Measurements from ENCODE around the gene DHRS1.
A peak's percentile ranks its signal among the peaks of the same experiment; 100 is the strongest.

Gene DHRS1

GRCh38 chr14:24271134-24271833, 28.3 kb downstream of the DHRS1 start, which contains the start of gene RABGGTA:
RABGGTA (minus strand) TSS chr14:24271597; CDS start chr14:24271115, 482 bp downstream.
- TF ChIP-seq EZH2 (IDR thresholded peaks at IDR 0.05; ENCODE audit: borderline replicate concordance, low read depth, low read length, severe bottlenecking): no peak
- TF ChIP-seq CTCF (IDR thresholded peaks at IDR 0.05; ENCODE audit: borderline replicate concordance, extremely low read depth, low read length, poor library complexity, severe bottlenecking): peak; percentile 91

DNA sequence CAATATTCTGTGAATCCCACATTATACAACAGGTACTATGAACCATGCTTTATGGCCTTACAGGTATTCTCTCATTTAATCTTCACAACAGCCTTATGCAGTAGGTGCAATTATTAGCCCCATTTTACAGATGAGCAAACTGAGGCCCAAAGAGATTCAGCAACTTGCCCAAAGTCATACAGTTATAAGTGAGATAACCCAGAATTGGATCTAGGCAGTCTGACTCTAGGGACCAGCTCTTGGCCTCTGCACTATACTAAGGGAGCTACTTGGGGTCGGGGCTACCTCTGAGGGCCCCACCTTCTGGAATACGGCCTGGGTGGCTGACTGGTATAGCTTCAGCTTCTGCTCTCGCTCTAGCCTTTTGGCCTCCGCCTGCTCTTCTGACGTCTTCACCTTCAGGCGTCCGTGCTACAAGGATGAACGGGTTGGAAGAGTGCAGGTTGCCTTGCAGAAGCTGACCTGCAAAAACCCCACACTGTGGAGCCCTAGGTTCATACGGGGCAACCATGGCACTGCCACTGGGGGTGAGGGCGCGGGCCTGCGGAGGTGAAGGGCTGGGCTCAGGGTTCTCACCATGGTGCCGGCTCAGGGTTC, 28.9 kb downstream of the DHRS1 start:
- ATAC-seq (ENCODE audit: insufficient read depth, low read depth) (no peak), DNase-seq (no peak)
- H4K20me1 ChIP-seq (ENCODE audit: insufficient read depth, low read length): no peaks in the 10 kb centered on the region
- no peaks in the 10 kb centered on the region for H3K27me3 ChIP-seq (ENCODE audit: insufficient read depth, low read length, poor library complexity)
- H3K9ac ChIP-seq (ENCODE audit: low read depth, low read length): peak overlapping the region; percentile 95
- no peaks in the 10 kb centered on the region for H3K9me3 ChIP-seq (ENCODE audit: insufficient read depth, low read length, severe bottlenecking)
- peak overlapping the region; percentile 90 for H3K4me2 ChIP-seq (ENCODE audit: insufficient read depth, low read length)
- H3K36me3 ChIP-seq (ENCODE audit: insufficient read depth, low read length): peaks cover 14% of the 10 kb centered on the region; the same call in 1 of the 2 replicates
- peak overlapping the region; percentile 66 to 78; a peak in 3 of 4 replicates for H3K4me3 ChIP-seq (ENCODE audit: low read depth in 1 of 2, low read length in 2 of 2)
- H2AFZ ChIP-seq (ENCODE audit: low read depth, low read length): peak overlapping the region; percentile 93
- TF ChIP-seq EZH2 (IDR thresholded peaks at IDR 0.05; ENCODE audit: borderline replicate concordance, low read depth, low read length, severe bottlenecking): no peak
- TF ChIP-seq CTCF (IDR thresholded peaks at IDR 0.05; ENCODE audit: borderline replicate concordance, extremely low read depth, low read length, poor library complexity, severe bottlenecking): no peak
- H3K4me1 ChIP-seq (ENCODE audit: insufficient read depth, low read length): peaks cover 27% of the 10 kb centered on the region
- H3K27ac ChIP-seq (ENCODE audit: low read length): peak overlapping the region; percentile 95
- peaks cover 6% of the 10 kb centered on the region; the same call in 1 of the 2 replicates for H3K79me2 ChIP-seq (ENCODE audit: insufficient read depth, low read length)

More at GRCh38 chr14:24271134-24271833, 28.3 kb downstream of the DHRS1 start, which contains the start of gene RABGGTA:
- Histone ChIP-seq H3K9me3 (ENCODE audit: insufficient read depth, low read length, severe bottlenecking) (no peaks in the 10 kb centered on the region), H3K4me3 (ENCODE audit: low read depth in 1 of 2, low read length in 2 of 2) (peak within 1 kb of the TSS; percentile 66 to 78), H3K36me3 (ENCODE audit: insufficient read depth, low read length) (peaks cover 13% of the 10 kb centered on the region; the same call in 1 of the 2 replicates), H4K20me1 (ENCODE audit: insufficient read depth, low read length) (no peaks in the 10 kb centered on the region), H3K27me3 (ENCODE audit: insufficient read depth, low read length, poor library complexity) (no peaks in the 10 kb centered on the region), H3K27ac (ENCODE audit: low read length) (peak within 1 kb of the TSS; percentile 95), H3K4me2 (ENCODE audit: insufficient read depth, low read length) (peak within 1 kb of the TSS; percentile 90), H3K79me2 (ENCODE audit: insufficient read depth, low read length) (peaks cover 6% of the 10 kb centered on the region; the same call in 1 of the 2 replicates), H3K9ac (ENCODE audit: low read depth, low read length) (peak within 1 kb of the TSS; percentile 95), H2AFZ (ENCODE audit: low read depth, low read length) (peak within 1 kb of the TSS; percentile 93), H3K4me1 (ENCODE audit: insufficient read depth, low read length) (peaks cover 27% of the 10 kb centered on the region)
- DNase-seq: peak; percentile 90
- peak; percentile 97 for ATAC-seq (ENCODE audit: insufficient read depth, low read depth)

DNA sequence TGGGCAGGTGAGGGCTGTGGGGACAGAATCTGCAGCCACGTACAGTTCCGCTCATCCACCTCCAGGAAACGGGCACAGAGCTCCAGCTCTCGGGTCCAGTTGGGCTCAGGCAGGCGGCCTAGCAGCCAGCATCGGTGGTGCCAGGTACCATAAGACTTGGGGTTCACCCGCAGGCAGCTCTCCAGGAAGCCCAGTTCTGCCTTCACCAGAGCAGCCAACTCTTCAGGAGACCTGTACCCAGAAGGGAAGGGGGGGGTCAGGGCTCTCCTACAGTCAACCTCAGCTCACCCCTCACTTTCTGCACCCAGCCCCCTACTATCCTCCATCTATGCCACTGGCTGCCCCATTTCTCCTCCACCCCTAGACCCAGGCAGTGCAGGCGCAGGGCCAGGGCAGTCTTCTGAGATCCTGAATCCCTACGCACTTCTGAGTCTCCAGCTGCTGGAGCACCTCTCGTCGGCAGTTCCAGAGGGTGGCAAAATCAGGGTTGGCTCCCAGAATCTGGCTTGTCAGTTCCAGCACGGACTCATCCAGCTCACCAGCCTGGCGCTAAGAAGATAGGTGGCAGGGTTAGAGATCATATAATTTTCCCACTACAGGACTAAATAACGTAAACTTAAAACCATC, 29.6 kb downstream of the DHRS1 start:
- ATAC-seq (ENCODE audit: insufficient read depth, low read depth) (no peak), DNase-seq (no peak)
- H3K9me3 ChIP-seq (ENCODE audit: insufficient read depth, low read length, severe bottlenecking): no peaks in the 10 kb centered on the region
- no peaks in the 10 kb centered on the region for H4K20me1 ChIP-seq (ENCODE audit: insufficient read depth, low read length)
- TF ChIP-seq CTCF (IDR thresholded peaks at IDR 0.05; ENCODE audit: borderline replicate concordance, extremely low read depth, low read length, poor library complexity, severe bottlenecking): no peak
- no peak for TF ChIP-seq EZH2 (IDR thresholded peaks at IDR 0.05; ENCODE audit: borderline replicate concordance, low read depth, low read length, severe bottlenecking)
- H2AFZ ChIP-seq (ENCODE audit: low read depth, low read length): no peak overlapping the region; the same call in 1 of the 2 replicates
- no peak overlapping the region for H3K9ac ChIP-seq (ENCODE audit: low read depth, low read length)
- H3K27me3 ChIP-seq (ENCODE audit: insufficient read depth, low read length, poor library complexity): no peaks in the 10 kb centered on the region
- peaks cover 14% of the 10 kb centered on the region; the same call in 1 of the 2 replicates for H3K36me3 ChIP-seq (ENCODE audit: insufficient read depth, low read length)
- 0 out of 2 replicates have a peak overlapping the region, but pooled peaks have one; percentile 95 for H3K27ac ChIP-seq (ENCODE audit: low read length)
- peaks cover 6% of the 10 kb centered on the region; the same call in 1 of the 2 replicates for H3K79me2 ChIP-seq (ENCODE audit: insufficient read depth, low read length)
- H3K4me1 ChIP-seq (ENCODE audit: insufficient read depth, low read length): peaks cover 27% of the 10 kb centered on the region
- peak overlapping the region in 1 of 2 experiments; percentile 78; a peak in 1 of 4 replicates for H3K4me3 ChIP-seq (ENCODE audit: low read depth in 1 of 2, low read length in 2 of 2)
- peak overlapping the region; percentile 90 for H3K4me2 ChIP-seq (ENCODE audit: insufficient read depth, low read length)
